GM12875 (cell line): Measurements from ENCODE around the gene PCDHA2.
"Not testable (repeated sequence)": the region's sequence is repeated elsewhere in the genome, so short reads cannot be mapped to it uniquely, and the experiment has no call there.

ENCODE experiments used
- H3K4me3 ChIP-seq: one replicate; pipeline ENCODE4 v1.5.1; 2011; ENCODE audit warnings: low read depth, low read length, control low read depth
- TF ChIP-seq, protein P1 (sequence below): IDR thresholded peaks from 2 replicates; pipeline ENCODE4 v1.5.1; 2011; ENCODE audit warnings: low read depth, mild to moderate bottlenecking, control low read depth, inconsistent platforms, low read length, moderate library complexity, borderline replicate concordance; ENCODE audit not compliant: insufficient read depth

The PCDHA2 gene

DNA sequence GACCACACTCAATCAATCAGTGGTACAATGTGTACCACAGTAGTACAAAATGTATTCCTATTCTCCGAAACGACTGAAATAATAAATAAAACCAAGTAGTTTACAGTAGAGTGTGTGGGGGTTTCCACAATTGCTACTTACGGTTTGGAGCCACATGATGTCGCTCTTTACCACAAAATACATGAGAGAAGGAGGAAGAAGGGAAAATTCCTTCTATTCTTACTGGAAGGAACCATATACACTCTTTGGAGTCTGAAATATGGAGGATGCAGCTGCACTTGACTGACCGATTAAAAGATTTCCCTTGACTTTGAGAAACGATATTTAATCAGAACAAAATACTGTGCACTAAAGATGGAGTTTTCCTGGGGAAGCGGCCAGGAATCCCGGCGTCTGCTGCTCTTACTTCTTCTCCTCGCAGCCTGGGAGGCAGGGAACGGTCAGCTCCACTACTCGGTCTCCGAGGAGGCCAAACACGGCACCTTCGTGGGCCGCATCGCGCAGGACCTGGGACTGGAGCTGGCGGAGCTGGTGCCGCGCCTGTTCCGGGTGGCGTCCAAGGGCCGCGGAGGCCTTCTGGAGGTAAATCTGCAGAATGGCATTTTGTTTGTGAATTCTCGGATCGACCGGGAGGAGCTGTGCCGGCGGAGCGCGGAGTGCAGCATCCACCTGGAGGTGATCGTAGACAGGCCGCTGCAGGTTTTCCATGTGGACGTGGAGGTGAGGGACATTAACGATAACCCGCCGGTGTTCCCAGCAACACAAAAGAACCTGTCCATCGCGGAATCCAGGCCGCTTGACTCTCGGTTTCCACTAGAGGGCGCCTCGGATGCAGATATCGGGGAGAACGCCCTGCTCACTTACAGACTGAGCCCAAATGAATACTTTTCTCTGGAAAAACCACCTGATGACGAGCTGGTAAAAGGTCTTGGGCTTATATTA lies 12.5 kb downstream of the PCDHA2 start, which contains the start of gene PCDHA4:
TSS of gene PCDHA4 (plus strand) at position 235 of the 942 bp plus-strand sequence.
- TF ChIP-seq, protein P1, sequence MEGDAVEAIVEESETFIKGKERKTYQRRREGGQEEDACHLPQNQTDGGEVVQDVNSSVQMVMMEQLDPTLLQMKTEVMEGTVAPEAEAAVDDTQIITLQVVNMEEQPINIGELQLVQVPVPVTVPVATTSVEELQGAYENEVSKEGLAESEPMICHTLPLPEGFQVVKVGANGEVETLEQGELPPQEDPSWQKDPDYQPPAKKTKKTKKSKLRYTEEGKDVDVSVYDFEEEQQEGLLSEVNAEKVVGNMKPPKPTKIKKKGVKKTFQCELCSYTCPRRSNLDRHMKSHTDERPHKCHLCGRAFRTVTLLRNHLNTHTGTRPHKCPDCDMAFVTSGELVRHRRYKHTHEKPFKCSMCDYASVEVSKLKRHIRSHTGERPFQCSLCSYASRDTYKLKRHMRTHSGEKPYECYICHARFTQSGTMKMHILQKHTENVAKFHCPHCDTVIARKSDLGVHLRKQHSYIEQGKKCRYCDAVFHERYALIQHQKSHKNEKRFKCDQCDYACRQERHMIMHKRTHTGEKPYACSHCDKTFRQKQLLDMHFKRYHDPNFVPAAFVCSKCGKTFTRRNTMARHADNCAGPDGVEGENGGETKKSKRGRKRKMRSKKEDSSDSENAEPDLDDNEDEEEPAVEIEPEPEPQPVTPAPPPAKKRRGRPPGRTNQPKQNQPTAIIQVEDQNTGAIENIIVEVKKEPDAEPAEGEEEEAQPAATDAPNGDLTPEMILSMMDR, result peak; percentile 24; the same call in 1 of the 2 replicates
- no peak within 1 kb of the TSS for H3K4me3 ChIP-seq

DNA sequence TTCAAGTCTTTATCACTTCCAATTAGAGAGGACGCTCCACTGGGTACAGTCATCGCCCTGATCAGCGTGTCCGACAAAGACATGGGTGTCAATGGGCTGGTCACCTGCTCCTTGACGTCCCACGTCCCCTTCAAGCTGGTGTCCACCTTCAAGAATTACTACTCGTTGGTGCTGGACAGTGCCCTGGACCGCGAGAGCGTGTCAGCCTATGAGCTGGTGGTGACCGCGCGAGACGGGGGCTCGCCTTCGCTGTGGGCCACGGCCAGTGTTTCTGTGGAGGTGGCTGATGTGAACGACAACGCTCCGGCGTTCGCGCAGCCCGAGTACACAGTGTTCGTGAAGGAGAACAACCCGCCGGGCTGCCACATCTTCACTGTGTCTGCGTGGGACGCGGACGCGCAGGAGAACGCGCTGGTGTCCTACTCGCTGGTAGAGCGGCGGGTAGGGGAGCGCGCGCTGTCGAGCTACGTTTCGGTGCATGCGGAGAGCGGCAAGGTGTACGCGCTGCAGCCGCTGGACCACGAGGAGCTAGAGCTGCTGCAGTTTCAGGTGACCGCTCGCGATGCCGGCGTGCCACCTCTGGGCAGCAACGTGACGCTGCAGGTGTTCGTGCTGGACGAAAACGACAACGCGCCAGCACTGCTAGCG lies 13.7 kb downstream of the PCDHA2 start:
- not testable (repeated sequence) for H3K4me3 ChIP-seq

DNA sequence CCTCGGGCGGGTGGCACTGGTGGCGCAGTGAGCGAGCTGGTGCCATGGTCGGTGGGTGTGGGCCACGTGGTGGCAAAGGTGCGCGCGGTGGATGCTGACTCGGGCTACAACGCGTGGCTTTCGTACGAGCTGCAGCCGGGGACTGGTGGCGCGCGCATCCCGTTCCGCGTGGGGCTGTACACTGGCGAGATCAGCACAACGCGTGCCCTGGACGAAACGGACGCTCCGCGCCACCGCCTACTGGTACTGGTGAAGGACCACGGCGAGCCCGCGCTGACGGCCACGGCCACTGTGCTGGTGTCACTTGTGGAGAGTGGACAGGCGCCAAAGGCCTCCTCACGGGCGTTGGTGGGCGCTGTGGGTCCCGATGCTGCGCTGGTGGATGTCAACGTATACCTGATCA lies 14.2 kb downstream of the PCDHA2 start:
- no peak overlapping the region for H3K4me3 ChIP-seq
- TF ChIP-seq, protein P1, result no peak

DNA sequence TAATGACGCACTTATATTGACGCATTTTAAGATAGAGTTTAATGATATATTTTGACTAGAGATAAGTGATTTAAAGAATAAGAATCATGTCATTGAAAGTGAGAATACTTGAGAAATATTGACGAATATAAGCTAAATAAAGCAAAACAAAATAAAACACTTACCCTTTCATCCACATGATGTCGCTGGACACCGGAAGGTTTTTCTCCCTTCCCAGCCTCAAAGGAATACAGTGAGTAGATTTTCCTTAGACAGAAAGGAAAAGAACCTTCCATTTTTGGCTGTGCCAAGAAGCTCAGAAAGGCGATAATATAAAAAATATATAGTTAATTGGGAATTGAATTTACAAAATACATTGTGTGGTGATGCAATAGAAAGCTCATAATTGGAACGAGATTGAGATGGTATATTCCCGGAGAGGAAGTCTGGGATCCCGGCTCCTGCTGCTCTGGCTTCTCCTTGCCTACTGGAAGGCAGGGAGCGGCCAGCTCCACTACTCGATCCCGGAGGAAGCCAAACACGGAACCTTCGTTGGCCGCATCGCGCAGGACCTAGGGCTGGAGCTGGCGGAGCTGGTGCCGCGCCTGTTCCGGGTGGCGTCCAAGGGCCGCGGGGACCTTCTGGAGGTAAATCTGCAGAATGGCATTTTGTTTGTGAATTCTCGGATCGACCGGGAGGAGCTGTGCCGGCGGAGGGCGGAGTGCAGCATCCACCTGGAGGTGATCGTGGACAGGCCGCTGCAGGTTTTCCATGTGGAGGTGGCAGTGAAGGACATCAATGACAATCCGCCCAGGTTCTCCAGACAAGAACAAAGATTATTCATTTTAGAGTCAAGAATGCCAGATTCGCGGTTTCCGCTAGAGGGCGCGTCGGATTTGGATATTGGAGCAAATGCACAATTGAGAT lies 27.0 kb downstream of the PCDHA2 start, which contains the start of gene PCDHA5:
TSS of gene PCDHA5 (plus strand) at position 239 of the 906 bp plus-strand sequence.
- TF ChIP-seq, protein P1, result peak; percentile 43; the same call in 1 of the 2 replicates
- no peak within 1 kb of the TSS for H3K4me3 ChIP-seq

DNA sequence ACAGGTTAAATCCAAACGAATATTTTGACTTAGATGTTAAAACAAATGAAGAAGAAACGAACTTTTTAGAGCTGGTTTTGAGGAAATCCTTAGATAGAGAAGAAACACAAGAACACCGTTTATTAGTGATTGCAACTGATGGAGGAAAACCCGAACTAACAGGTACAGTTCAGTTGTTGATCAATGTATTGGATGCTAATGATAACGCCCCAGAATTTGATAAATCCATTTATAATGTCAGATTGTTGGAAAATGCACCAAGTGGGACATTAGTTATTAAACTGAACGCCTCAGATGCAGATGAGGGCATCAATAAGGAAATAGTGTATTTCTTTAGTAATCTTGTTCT lies 27.6 kb downstream of the PCDHA2 start:
- H3K4me3 ChIP-seq, result no peak overlapping the region
- TF ChIP-seq, protein P1, result no peak

DNA sequence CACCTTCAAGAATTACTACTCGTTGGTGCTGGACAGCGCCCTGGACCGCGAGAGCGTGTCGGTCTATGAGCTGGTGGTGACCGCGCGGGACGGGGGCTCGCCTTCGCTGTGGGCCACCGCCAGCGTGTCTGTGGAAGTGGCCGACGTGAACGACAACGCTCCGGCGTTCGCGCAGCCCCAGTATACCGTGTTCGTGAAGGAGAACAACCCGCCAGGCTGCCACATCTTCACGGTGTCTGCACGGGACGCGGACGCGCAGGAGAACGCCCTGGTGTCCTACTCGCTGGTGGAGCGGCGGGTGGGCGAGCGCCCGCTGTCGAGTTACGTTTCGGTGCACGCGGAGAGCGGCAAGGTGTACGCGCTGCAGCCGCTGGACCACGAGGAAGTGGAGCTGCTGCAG lies 28.3 kb downstream of the PCDHA2 start:
- not testable (repeated sequence) for H3K4me3 ChIP-seq

DNA sequence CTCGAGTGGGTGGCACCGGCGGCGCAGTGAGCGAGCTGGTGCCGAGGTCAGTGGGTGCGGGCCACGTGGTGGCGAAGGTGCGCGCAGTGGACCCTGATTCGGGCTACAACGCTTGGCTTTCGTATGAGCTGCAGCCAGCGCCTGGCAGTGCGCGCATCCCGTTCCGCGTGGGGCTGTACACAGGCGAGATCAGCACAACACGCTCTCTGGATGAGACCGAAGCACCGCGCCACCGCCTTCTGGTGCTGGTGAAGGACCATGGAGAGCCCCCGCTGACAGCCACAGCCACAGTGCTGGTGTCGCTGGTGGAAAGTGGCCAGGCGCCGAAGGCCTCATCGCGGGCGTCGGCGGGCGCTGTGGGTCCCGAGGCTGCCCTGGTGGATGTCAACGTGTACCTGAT lies 28.8 kb downstream of the PCDHA2 start:
- H3K4me3 ChIP-seq, result no peak overlapping the region
- TF ChIP-seq, protein P1, result no peak
